Activated naive CD8-positive, alpha-beta T cell treated with anti-CD3 and anti-CD28 coated beads for 36 hours (primary cell): ENCODE results near the gene CHURC1. TPM values are rescaled to one million over a fixed set of nuclear protein-coding genes. Genes with fewer than 3 reads are reported as not detected.
A peak's percentile ranks its signal among the peaks of the same experiment; 100 is the strongest.

ENCODE experiments used
- DNase-seq: peaks from one replicate; pipeline ENCODE4 v3.0.0; 2021
- H3K27ac Mint-ChIP-seq: one replicate; pipeline ENCODE4 v1.8.0; 2022; ENCODE audit warnings: mild to moderate bottlenecking, moderate library complexity, mixed read lengths
- H3K27me3 Mint-ChIP-seq: one replicate; pipeline ENCODE4 v1.8.0; 2022; ENCODE audit warnings: mild to moderate bottlenecking, mixed read lengths
- H3K36me3 Mint-ChIP-seq: one replicate; pipeline ENCODE4 v1.8.0; 2021; ENCODE audit warnings: mild to moderate bottlenecking, mixed read lengths
- H3K4me1 Mint-ChIP-seq: one replicate; pipeline ENCODE4 v1.8.0; 2021; ENCODE audit warnings: mixed read lengths
- H3K4me3 Mint-ChIP-seq: one replicate; pipeline ENCODE4 v1.8.0; 2022; ENCODE audit warnings: mild to moderate bottlenecking, moderate library complexity, mixed read lengths
- H3K9me3 Mint-ChIP-seq: one replicate; pipeline ENCODE4 v1.8.0; 2022; ENCODE audit warnings: mixed read lengths
- total RNA-seq, 2 experiments: library from RNA; stranded (reverse); gene quantifications; one replicate each; pipeline ENCODE4 v1.2.3, GENCODE V29; 2021

Gene CHURC1
- 10 to 100 TPM; 49.8 to 59.2 TPM for total RNA-seq

DNA sequence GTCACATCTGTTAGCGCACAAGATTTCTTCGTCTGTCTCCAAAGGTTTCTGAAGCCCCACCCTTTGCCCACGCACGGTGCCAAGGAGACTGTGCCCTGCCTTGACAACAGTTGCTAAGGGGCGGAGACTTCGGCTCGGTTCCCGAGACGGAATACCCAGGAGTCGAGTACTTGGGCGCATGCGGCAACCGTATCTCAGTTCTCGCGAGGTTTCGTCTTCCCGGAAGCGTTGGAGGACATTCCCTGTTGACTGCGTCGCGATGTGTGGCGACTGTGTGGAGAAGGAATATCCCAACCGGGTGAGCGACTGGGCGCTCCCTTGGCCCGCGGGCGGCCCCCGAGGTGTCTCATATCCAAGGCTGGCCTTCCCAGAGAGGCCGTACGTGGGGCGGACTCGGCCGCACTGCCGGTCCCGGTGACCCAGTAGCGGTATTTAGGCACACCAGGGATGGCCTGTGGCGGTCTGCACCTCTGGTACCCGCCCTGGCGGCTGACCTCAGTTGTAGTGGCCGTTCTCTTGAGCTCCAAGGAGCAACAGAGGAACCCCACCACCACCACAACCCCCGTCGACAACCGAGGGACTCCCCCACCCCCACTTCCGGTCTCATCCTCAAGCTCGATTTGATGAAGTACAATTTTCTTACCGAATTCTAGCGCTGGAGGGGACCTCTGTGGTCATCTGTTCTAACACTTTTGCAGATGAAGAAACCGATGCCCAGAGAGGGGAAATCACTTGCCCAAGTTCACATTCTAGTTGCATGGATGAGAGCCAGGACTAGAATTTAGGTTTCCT, at the start of gene CHURC1:
Gene CHURC1 (plus strand): TSS at position 219 of the 792 bp plus-strand sequence. CDS start 41 bp downstream, at position 260.
- Mint-ChIP-seq H3K4me1 (peaks cover 48% of the 10 kb centered on the region), H3K27ac (peak within 1 kb of the TSS; percentile 96), H3K27me3 (no peaks in the 10 kb centered on the region), H3K36me3 (peaks cover 34% of the 10 kb centered on the region), H3K9me3 (peaks cover 1% of the 10 kb centered on the region), H3K4me3 (peak within 1 kb of the TSS; percentile 90)
- DNase-seq = peak; percentile 95

DNA sequence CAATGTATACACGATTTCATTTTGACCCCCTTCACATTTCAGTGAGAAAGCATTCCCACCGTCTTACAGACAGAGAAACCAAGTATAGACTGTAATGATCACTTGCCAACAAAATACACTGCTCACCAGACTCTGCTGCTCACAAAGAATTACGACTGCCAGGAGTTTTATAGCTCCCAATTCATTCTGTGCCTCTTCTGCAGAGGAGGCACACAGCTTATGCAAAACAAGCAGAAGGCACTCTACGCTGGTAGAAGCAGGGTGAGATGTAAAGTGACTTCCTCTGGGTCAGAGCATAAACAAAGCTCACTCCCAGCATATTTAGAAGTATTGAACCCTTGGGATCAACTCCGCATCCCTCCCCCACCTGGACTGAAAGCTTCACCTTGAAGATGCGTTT, 49.1 kb upstream of the CHURC1 start:
- peaks cover 15% of the 10 kb centered on the region for H3K27me3 Mint-ChIP-seq
- no peaks in the 10 kb centered on the region for H3K4me1 Mint-ChIP-seq
- H3K4me3 Mint-ChIP-seq = no peak overlapping the region
- H3K36me3 Mint-ChIP-seq = no peaks in the 10 kb centered on the region
- no peak for DNase-seq
- H3K27ac Mint-ChIP-seq = no peak overlapping the region
- no peaks in the 10 kb centered on the region for H3K9me3 Mint-ChIP-seq

DNA sequence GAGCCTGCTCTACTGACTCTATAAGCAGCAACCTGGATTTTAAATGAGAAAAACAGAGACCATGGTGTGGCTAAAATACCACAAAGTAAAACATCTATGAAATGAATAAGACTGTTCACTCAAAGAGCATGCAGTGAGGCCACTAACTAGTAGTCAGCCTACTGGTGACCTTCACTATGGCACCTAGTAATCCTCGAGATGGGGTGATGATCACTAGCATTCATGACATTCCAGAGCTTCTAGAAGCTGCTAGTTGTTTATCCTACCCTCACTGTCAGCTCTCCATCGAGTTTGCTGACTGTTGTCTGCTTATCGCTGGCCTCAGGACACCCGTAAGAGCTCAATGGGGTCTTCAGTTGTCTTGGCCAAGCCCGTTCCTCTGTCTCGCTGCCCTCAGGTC, 48.3 kb upstream of the CHURC1 start:
- no peaks in the 10 kb centered on the region for H3K9me3 Mint-ChIP-seq
- peaks cover 15% of the 10 kb centered on the region for H3K27me3 Mint-ChIP-seq
- H3K36me3 Mint-ChIP-seq = no peaks in the 10 kb centered on the region
- DNase-seq = no peak
- H3K4me3 Mint-ChIP-seq = no peak overlapping the region
- H3K4me1 Mint-ChIP-seq = no peaks in the 10 kb centered on the region
- H3K27ac Mint-ChIP-seq = no peak overlapping the region

DNA sequence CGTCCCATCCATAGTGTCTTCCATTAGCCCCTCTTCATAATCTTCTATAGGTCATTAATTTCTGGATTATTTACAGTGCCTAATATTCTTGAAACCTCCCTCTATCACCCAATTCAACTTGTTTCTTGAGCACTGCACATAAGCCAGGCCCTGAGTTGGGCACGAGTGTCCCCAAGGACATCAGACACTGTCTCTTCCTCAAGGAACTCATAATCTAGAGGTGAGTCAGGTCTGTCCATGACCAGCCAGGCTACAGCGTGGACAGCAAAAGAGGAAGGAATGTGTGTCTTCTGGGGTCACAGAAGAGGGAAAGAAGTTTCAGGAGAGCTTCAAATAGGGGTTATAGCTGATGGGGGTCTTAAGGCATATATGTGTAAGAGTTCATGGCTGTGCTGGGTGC, 47.1 kb upstream of the CHURC1 start:
- peaks cover 15% of the 10 kb centered on the region for H3K27me3 Mint-ChIP-seq
- H3K27ac Mint-ChIP-seq = no peak overlapping the region
- H3K4me3 Mint-ChIP-seq = no peak overlapping the region
- H3K36me3 Mint-ChIP-seq = no peaks in the 10 kb centered on the region
- DNase-seq = no peak
- H3K4me1 Mint-ChIP-seq = no peaks in the 10 kb centered on the region
- H3K9me3 Mint-ChIP-seq = no peaks in the 10 kb centered on the region

DNA sequence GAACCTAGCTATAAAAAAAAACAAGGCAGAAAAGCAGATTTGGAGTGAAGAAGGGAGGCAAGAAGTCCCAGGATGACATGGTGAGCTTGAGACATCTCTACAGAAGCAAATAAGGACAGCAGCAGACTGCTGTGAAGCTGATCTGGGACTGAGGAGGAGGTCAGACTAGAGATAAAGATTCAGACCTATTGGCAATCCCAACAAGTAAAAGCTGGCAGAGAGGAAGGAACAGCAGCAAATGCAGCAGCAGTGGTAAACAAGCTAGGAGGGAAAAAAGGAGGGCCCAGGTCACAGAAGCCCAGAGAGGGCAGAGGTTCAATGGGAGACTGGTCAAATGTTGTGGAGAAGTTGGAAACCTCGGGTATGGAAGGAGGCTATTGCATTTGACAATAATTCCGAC, 45.9 kb upstream of the CHURC1 start:
- no peak overlapping the region for H3K4me3 Mint-ChIP-seq
- no peak for DNase-seq
- H3K27ac Mint-ChIP-seq = no peak overlapping the region
- H3K36me3 Mint-ChIP-seq = no peaks in the 10 kb centered on the region
- H3K9me3 Mint-ChIP-seq = no peaks in the 10 kb centered on the region
- H3K27me3 Mint-ChIP-seq = peaks cover 15% of the 10 kb centered on the region
- no peaks in the 10 kb centered on the region for H3K4me1 Mint-ChIP-seq

DNA sequence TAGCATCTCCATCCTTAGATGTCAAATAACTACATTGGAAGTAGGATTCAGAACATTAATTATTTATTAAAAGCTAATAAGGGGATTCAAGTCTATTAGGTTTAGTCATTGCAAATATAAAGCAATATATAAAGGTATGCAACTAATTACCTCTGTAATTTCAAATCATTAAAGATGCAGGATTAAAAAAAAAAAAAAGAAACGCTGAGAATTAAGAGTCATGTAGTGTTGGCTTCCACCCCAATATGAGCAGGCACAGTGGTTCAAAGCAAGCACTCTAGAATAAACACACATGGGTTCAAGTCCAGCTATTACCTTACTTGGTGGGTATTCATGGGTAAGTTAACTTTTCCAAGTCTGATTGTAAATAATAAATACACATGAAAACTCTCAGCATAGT, 45.4 kb upstream of the CHURC1 start:
- Mint-ChIP-seq H3K27me3 (peaks cover 15% of the 10 kb centered on the region), H3K4me1 (no peaks in the 10 kb centered on the region), H3K9me3 (no peaks in the 10 kb centered on the region), H3K27ac (no peak overlapping the region), H3K4me3 (no peak overlapping the region), H3K36me3 (no peaks in the 10 kb centered on the region)
- DNase-seq = no peak

DNA sequence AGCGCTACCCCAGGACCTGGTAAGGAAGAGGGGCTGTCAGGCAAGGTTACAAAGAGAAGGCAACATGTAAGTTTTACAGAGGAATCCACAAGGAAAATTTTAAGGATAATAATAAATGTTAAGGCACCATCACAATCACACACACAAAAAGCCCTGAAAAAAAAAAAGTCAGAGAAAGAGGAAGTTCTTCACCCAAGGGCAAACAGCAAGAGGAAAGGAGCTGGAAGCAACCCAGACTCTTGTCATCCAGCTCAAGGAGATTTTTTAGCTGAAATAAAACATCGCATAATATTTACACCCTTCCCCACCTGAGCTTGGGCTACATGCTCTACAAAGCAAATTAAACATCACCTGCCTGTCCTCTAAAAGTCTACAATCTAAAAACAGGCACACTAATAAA, 44.1 kb upstream of the CHURC1 start:
- H3K9me3 Mint-ChIP-seq = no peaks in the 10 kb centered on the region
- peaks cover 15% of the 10 kb centered on the region for H3K27me3 Mint-ChIP-seq
- no peaks in the 10 kb centered on the region for H3K4me1 Mint-ChIP-seq
- H3K27ac Mint-ChIP-seq = no peak overlapping the region
- DNase-seq = no peak
- H3K36me3 Mint-ChIP-seq = no peaks in the 10 kb centered on the region
- H3K4me3 Mint-ChIP-seq = no peak overlapping the region

DNA sequence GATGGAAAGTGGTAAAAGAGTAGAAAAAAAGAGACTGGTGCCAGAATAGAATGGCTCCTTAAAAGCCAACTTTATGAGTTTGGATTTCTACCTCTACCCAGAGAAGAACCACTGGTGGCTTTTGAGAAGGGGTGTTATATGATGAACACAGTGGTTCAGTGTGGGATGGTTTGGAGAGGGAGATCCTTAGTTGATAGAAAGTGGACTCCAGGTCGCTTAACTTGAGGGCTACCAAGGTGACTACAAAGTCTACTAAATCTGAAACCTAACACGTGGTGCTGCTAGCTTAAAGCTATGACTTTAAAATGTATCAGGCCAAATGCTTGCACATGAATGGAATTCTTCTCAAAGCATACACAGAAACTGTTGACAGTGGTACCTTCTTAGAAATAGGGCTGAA, 42.9 kb upstream of the CHURC1 start:
- no peaks in the 10 kb centered on the region for H3K36me3 Mint-ChIP-seq
- H3K4me1 Mint-ChIP-seq = no peaks in the 10 kb centered on the region
- H3K27ac Mint-ChIP-seq = no peak overlapping the region
- H3K27me3 Mint-ChIP-seq = peaks cover 16% of the 10 kb centered on the region
- H3K9me3 Mint-ChIP-seq = no peaks in the 10 kb centered on the region
- DNase-seq = no peak
- no peak overlapping the region for H3K4me3 Mint-ChIP-seq

DNA sequence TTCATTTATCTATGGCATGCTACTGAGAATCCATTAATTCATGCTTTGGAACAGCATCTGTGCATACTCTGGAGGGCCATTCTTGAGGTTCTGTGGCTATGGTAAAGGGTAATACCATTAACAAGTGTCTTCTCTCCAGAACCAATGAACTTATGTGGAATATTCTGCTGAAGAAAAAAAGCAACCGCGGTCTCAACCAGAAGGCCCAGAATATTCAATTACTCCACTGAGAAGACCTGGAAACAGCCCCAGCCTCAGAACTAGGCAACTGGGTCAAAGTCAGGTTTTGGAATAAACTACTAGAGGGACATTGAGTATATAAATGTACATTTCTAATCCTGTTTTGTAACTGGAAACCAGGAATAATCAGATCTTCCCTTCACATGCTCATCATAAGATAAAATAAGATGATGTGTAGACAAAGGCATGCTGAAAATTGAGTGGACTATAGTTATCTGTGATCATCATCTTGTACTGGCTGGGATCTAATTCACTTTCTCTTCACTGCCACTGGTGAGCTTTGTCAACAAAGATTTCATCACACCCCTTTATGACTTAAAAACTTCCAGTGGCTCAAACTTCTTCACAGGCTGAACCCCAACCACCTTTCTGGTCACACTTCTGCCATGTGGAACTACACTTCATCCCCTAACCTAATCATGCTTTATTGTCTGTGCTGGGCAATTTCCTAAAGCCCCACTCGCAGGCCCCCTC, 40.6 kb upstream of the CHURC1 start:
- Mint-ChIP-seq H3K36me3 (no peaks in the 10 kb centered on the region), H3K4me1 (no peaks in the 10 kb centered on the region), H3K27me3 (peaks cover 22% of the 10 kb centered on the region)

DNA sequence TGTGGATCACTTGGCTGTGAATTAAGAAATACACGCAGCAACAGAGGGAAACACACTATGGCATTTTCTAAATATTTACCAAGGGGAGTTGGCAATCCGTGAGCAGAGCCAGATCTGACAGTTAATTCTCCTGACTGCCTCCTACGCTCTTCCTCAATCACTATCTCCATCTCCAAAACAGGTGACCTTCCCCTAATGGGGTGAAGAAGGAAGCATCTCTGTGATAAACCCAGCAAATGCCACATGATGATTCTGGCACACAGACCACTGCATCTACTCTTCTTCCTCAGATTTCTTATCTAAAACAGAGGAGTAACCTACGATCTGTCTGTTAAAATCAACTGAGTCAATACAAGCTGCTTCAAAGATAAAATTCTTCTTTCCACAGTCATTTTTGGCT, 38.9 kb upstream of the CHURC1 start:
- Mint-ChIP-seq H3K9me3 (no peaks in the 10 kb centered on the region), H3K4me3 (no peak overlapping the region), H3K36me3 (no peaks in the 10 kb centered on the region), H3K4me1 (no peaks in the 10 kb centered on the region), H3K27ac (no peak overlapping the region), H3K27me3 (peaks cover 27% of the 10 kb centered on the region)
- no peak for DNase-seq

More for the DNA sequence above, 40.6 kb upstream of the CHURC1 start:
- no peak for DNase-seq
- Mint-ChIP-seq H3K27ac (no peak overlapping the region), H3K4me3 (no peak overlapping the region), H3K9me3 (no peaks in the 10 kb centered on the region)

DNA sequence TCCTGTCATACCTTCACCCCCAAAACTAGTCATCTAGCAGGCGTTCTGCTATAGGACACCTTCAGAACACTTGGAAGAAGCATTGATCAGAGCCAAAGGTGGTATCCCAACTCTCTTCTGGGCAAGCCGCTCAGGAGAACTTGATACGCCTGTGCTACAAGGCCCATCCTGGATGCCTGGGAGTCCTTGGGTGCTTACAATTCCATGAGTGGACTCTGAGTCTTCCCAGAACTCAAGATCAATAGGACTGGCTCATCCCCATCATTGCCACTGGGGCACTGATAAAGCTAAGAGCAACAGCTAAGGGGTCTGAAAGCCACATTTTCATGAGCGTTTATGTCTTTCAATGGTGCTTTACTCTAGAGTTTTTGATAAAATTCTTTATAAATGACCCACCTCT, 36.4 kb upstream of the CHURC1 start:
- Mint-ChIP-seq H3K9me3 (no peaks in the 10 kb centered on the region), H3K4me1 (peaks cover 5% of the 10 kb centered on the region), H3K27me3 (peaks cover 45% of the 10 kb centered on the region), H3K27ac (no peak overlapping the region), H3K36me3 (no peaks in the 10 kb centered on the region), H3K4me3 (no peak overlapping the region)
- no peak for DNase-seq

DNA sequence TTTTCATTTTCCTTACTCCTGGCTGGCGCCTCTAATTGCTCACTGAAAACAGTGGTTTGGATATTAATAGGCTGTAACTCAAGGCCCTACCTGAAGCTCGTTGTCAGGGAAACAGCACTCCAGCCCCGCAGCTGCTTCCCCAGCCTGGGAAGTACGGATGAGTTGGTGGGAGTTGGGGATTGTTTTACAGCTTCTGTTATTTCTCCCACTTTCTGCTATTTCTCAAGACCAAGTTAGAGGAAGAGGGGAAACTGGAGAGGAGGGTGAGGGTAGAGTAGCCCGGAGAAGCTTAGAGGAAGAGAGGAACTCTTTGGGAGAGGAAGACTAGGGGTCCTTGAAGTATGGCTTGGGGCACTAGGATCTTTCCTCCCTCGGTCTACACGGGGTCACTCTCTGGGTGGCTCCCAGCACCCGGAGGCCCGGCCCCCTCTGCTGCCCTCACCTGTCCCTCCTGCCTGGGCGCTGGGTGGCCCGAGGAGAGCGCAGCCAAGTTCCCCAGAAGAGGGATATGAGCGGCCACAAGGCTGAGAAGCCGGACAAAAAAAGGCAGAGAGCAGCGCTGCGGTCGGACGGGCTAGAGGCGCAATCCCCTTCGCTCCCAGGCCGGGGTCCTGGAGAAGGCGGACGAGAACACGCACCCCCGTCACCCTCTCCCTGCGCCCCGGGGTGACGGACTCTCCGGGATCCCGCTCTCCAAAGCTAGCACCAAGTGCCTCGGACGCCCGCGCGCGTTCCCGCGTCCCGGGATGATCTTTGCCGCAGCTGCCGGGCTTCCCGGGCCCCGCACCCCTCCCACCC, 35.2 kb upstream of the CHURC1 start:
- Mint-ChIP-seq H3K36me3 (no peaks in the 10 kb centered on the region), H3K27me3 (peaks cover 51% of the 10 kb centered on the region), H3K9me3 (no peaks in the 10 kb centered on the region), H3K4me1 (peaks cover 5% of the 10 kb centered on the region), H3K4me3 (peak overlapping the region; percentile 38), H3K27ac (no peak overlapping the region)
- no peak for DNase-seq

DNA sequence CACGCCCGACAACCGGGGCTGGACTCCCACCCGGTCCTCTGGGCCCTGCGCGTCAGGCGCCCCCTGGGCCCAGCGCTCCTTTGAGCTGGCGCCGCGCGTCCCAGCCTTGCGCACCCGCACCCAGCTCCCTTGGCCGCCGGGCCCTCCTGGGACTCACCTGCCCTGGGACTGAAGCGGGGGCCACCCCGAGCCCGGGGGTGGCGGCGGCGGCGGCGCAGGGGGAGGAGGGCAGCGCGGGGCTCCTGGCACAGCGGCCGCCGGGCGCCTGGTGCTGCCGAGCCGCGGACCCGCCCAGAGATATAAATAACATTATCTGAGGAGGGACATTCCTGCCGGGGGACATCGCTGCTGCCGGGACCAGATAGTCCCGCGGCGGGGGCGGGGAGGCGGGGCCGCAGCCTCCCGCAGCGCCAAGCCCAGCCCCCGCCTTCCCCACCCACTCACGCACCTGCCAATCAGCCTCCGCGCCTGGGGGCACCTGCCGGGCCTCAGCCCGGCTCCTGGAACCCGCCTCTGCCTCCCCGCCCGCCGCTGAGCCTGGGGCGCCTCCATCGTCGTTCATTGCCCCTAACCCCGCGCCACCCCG, 34.5 kb upstream of the CHURC1 start, which contains the start of gene SPTB:
Gene SPTB (minus strand): TSS at position 273 of the 586 bp plus-strand sequence. CDS start 56,813 bp downstream, outside the sequence.
- no peak within 1 kb of the TSS for H3K27ac Mint-ChIP-seq
- H3K27me3 Mint-ChIP-seq = peaks cover 56% of the 10 kb centered on the region
- H3K4me3 Mint-ChIP-seq = peak within 1 kb of the TSS; percentile 82
- no peaks in the 10 kb centered on the region for H3K9me3 Mint-ChIP-seq
- no peaks in the 10 kb centered on the region for H3K36me3 Mint-ChIP-seq
- DNase-seq = peak; percentile 77
- H3K4me1 Mint-ChIP-seq = peaks cover 5% of the 10 kb centered on the region

DNA sequence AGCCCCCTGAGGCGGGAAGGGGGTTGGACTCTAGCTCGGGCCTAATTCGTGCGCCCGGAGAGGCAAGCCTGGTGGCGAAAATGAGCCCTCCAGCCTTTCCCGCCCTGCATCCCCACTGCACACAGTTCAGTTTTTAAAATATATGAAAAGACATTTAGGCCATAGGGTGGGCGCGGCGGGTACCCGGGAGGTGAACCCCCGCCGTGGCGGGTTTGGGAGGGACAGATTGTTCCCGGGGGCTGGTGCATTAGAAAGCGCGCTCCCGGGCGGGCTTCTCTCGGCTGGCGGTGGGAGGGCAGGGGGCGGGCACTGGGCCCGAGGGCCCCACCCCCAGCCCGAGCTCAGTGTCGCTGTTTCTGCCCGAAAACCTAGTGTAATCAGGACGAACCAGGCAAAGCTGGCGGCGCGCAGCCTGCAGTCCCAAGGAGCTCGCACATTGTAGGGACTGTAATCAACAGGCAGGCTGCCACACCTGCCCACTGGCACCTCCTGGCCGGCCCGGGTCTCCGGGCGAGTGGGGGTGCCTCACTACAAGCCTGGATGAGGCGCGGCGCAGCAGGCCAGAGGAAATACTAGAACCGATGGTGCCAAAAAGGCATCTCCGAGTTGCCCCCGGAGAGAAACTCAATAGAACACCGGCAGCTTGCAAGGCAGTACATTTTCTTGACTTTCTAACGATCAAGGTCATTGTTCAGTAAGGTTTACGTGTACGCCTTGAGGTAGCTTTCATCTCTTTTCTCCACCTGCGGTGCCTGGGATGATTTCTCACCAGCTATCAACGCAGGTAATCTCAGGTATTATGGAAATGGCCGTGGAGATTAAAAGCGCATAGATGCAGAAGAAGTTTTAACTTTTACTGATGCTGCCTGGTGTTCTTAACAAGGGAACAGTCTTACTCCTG, 33.8 kb upstream of the CHURC1 start:
- Mint-ChIP-seq H3K9me3 (no peaks in the 10 kb centered on the region), H3K36me3 (no peaks in the 10 kb centered on the region), H3K4me1 (peaks cover 5% of the 10 kb centered on the region), H3K27me3 (peaks cover 56% of the 10 kb centered on the region), H3K4me3 (peak overlapping the region; percentile 82), H3K27ac (no peak overlapping the region)
- DNase-seq = peak; percentile 68
